Stimulated activated CD4-positive, alpha-beta T cell treated with anti-CD3 and anti-CD28 coated beads, Interleukin-4, amount 100 ng/mL, for 24 hours (primary cell): Measurements from ENCODE around the gene SORBS1.
"Not testable (repeated sequence)": the region's sequence is repeated elsewhere in the genome, so short reads cannot be mapped to it uniquely, and the experiment has no call there.

Experiments used
- DNase-seq: peaks from one replicate; pipeline ENCODE4 v3.0.0-alpha.2; 2020

Gene SORBS1

DNA sequence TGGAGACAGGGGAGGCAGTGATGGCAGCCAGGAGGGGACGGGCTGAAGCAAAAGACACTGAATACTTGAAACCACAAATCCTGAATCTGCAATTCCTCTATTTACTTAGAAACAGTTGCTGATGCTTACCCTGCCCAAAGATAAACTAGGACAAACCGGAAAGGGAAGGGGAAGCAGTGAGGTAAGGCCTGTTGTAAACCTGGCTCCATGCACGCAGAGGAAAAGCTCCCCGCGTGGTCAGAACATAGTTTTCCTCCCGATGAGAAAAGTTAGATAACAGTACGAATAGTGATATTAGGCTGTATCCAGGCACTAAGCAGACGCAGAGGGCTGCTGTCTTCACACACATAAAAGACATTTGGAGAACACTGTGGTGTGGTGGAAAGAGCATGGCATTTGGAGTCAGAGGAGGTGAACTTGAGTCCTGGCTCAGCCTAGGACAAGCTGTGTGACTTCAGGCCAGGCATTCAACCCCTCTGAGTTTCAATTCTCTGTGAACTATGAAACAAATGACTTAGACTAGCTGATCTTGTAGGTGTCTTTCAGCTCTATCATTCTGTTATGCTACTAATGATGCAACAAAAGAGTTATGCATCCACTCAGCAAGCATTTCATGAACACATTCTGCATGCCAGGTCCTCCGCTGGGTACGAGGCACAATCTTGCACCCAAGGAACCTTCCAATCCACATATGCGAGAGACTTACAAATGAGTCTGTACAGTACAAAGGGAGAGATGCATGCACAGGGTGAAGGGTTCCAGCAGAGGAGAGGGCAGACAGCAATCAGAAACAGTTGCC, 80.9 kb downstream of the SORBS1 start:
- DNase-seq: no peak

DNA sequence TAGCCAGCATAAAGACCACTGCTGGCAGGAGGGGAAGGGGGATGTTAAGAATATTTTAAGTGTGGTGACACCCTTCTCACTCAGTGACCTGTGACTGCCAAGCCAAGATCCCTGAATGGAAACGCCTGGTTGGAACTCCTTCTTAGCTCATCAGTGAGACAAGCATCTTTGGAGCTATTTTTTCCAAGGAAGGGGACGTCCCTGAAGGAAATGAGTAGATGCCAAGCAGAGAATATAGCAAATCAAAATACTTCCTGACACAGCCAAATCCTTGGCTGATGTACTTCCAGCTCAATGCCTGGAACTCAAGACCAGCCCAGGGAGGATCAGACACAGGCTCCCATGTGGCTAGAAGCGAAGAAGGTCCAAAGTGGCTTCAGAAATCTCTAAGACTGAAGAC, 82.2 kb downstream of the SORBS1 start:
- DNase-seq: no peak

DNA sequence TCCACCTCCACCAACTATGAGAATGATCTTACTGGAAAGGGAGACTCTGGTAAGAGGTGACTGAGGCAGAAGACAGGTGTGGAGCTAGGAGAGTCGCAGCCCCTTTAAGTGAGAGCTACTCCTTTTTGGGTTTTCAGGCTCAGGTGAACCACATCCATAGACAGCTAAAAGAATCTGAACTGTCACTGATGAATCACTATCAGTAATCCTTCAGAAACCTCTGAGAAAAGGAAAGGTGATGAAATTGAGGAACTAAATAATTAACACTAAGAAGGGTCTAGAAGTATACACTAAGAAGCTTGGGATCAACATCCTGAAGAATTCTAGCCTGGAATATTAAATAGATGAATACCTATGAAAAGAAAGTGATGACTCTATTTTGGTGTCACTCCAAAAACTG, 83.0 kb downstream of the SORBS1 start:
- no peak for DNase-seq

DNA sequence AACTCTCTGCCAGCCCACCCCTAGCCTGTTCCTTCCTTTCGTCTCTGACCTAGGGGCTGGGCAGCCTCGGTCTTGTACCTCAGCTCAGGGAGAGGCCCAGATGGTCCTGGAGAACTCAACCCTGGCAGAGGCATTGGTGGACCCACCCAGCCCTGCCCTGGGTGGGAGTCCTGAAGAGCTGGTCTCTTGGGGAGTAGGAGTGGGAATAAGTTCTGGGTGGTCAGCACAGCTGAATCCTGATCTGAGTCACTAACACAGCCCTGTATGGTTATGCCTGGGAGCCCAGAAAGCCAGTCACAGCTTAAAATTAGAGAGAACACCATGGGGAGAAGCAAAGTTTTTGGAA, 84.0 kb downstream of the SORBS1 start:
- DNase-seq: no peak

DNA sequence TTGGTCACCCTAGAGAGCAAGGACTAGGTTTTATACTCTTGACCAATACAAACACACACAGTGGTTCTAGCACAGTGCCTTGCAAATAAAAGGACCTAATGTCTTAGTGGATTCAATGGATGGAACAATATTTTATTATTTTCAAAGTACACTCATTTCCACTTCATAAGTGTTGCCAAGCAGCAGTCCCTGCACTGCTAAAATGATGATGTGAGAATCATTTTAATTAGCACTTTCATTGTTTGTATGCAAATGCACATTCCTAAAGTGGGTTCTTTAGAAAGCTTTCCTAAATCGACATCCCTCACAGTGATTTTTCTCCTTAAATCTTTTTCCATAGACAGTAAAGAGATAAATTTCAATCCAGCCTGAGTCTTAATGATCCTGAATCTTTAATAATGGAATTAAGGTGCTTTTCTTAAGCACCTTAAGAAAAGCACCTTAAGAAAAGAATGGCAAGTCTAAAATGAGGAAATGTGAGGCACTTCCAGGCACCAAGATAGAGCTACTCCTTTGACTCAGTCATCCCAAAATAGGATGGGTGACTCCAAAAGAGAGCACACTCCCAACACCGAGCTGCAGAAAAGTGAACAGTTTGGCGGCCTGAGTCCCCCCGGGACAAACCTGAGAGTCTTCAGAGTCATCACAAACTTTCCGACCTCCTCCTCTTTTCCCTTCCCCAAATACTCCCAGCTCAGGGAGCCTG, 84.5 kb downstream of the SORBS1 start:
- DNase-seq: no peak

DNA sequence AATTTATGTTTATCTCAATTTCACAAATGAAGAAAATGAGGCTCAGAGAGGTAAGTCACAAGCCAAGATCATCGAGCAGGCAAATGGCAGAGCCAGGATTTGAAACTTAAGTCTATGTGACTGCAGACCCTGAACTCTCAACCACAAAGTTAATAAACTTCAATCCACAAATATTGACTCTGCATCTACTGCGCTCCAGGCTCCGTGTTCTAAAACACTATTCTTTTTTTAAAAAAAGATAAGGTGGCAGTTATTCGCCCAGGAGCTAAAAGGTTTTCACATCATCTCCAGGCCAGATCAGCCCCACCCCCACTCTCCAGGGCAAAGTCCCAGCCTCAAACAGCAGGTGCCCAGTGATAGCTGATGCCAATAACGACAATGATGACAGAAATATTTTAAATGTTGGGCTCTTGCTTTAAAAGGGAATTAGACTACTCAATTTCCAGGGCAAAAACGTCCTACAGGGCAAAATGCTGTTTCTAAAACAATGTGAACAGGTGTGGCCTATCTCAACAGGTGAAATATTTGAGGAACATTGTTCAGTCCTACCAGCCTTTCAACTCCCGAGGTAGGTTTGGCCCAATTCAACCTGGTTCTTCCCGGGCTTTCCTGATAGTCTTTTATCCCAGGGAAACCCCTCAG, 85.2 kb downstream of the SORBS1 start:
- no peak for DNase-seq

DNA sequence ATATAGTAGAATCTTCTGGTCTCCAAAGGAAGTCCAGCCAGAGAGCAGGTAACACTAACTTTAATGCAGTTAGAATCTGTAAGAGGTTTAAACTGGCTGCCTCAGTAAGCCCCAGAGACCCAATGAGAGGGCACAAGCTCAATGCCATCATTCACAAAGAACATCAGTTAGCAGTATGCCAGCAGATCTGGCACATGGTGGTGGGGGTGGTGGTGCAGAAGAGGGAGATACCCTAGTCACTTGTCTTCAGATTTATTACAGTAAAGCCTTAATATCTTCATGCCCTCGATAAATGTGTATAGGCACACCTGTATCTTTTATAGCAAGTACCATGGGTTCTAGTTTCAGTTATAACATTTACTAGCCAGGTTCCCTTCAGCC, 86.2 kb downstream of the SORBS1 start:
- no peak for DNase-seq

DNA sequence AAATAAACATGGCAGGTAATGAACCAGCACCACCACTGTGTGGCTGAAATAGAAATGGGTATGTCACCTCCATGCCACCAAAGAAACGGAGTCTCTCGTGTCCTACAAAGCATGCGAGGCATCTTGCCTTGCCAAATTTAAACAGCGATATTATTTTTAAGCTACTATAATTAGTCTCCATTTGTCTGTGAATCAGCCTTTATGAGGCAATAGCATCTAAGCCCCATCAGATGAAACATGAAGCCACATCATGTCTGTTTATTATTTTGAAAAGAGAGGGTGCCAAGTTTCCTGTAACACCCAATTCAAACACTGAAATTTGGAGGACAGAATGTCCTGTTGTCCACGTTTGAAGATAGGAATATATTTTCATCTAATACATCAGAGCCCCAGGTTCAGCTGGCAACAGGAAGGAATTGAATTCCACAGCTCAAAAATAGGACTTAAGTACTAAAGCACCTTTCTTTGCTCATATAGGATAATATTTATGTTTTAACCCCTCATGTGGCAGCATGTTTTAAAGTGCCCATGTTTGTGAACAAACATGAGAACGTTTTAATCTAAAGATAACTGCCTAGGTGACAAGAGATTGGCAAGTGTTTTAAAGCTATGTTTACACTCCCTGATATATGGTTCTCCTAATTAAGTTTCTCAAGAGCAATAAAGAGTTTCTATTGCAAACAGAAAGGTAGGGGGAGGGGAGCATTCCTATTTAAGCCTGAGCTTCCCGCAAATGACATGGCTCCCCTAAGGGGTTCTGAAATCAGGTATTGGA, 86.8 kb downstream of the SORBS1 start:
- no peak for DNase-seq

DNA sequence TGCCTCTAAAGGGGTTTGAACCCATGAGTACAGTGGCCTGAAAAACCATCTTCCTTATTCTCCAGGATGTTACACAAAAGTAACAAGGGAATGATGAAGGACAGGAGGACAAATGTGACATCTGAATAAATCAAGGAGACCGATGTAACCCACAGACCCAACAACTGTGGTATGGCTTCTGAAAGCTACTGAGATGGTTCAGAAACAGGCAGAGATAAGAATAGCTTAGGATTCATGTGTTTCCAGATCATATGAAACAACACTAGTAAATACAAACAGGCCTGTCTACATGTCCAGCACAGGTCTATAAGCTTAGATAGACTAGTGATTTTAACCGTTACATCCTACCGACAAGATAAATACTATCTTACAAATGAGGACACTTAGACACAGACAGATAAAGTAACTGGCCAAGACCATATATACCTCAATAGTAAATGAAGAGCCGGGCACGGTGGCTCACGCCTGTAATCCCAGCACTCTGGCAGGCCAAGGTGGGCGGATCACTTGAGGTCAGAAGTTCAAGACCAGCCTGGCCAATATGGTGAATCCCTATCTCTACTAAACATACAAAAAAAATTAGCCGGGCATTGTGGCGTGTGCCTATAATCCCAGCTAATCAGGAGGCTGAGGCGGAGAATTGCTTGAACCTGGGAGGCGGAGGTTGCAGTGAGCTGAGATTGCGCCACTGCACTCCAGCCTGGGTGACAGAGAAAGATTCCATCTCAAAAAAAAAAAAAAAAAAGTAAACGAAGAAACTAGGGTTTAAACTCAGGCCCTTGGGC, 88.7 kb downstream of the SORBS1 start:
- no peak for DNase-seq

DNA sequence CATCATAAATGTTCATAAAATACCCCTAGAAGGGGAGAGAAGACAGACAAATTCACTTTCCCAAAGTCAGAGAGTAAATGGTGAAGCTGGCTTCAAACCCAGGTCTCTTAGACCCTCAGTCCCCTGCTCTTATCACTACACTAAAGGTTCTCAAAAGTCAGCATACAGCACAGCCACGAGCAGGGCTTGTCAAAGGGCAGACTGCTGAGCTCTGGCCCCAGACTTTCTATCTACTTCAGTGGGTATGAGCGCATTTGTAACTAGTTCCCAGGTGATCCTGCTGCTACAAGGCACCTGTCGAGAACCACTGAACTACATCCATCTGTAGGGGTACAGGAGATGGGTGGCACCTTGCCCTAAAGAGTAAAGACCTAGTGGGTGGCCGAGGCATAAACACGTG, 91.5 kb downstream of the SORBS1 start:
- DNase-seq: no peak

DNA sequence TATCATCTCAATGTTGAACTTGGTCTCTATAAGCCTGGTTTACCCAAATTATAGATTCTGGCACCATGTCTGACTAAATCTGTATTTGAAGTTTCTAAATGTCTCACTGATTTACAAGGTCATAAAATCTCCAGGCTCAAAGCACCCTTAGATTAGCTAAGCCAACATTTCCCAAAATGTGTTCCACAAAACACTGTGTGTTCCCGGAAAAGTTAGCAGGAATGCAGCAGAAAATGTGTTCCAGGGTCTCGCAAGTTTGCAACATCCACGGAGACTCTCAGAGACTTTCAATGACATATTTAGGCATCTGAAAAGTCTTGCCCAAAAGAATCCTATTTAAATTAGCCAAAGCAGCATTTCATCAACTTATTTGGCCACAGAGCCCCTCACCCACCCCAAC, 91.9 kb downstream of the SORBS1 start:
- DNase-seq: no peak

DNA sequence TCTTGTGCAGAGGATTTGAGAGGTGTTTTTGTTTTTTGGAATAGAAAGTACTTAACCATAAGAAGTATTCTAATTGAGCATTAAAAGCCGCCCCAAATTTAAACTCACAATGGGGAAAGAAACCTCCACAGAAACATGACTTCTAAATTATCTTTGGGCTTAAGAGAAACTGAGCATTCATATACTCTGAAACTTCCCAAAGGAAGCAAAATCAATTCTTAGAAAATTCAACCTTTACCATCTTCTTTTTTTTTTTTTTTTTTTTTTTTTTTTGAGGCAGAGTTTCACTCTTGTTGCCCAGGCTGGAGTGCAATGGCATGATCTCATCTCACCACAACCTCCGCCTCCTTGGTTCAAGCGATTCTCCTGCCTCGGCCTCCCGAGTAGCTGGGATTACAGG, 93.5 kb downstream of the SORBS1 start:
- not testable (repeated sequence) for DNase-seq

DNA sequence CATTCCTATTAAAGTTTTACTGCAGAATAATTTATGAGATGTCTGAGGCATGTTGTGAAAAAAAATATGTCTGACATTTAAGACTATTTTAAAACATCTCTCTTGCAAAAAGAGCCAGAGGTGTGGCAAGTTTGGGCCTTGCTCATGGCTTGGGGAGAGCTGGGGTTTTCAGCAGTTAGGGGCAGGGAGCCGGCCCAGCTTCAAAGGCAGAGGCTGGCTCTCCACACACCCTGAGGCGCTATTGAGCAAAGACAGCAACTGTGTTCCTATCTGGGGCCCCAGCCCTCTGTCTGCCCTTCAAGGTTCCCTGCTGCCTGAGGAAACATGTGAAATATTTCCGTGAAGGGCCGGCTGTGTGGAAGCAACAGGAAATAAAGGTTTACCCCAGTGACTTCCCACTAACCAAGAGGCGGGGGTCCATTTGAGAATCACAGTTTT, 94.0 kb downstream of the SORBS1 start:
- DNase-seq: no peak

DNA sequence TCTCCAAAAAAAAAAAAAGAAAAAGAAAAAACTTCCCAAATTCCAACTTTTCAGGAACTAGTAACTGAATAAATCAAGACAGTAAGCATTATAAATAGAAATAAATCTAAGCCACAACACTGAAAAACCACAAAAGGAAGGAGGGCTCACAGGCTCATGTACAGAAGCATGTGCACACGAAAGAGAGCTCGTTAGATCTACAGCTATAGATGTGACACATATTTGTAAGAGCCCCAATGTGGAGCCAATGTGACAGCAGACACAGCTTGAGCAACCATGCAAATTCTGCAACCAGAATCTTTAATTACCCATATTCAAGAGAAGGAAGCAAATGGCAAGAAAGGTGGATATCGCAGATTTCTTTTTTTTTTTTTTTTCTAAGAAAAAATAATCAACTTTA, 94.7 kb downstream of the SORBS1 start:
- no peak for DNase-seq

DNA sequence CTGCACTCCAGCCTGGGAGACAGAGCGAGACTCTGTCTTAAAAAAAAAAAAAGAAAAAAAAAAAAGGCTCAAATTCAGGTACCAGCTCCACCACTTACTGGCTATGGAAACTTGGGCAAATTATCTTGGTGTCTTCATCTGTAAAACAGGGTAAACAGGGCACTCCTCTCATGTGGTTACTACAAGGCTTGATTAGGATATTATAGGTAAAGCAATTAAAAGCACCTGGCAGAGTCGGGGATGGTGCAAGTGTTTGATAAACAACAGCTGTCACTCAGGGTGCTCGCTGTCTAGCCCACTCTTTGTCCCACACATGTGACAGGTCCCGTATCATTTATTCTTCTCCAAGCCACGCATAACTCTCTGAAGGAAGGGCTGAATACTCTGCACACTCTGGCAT, 96.9 kb downstream of the SORBS1 start:
- no peak for DNase-seq

DNA sequence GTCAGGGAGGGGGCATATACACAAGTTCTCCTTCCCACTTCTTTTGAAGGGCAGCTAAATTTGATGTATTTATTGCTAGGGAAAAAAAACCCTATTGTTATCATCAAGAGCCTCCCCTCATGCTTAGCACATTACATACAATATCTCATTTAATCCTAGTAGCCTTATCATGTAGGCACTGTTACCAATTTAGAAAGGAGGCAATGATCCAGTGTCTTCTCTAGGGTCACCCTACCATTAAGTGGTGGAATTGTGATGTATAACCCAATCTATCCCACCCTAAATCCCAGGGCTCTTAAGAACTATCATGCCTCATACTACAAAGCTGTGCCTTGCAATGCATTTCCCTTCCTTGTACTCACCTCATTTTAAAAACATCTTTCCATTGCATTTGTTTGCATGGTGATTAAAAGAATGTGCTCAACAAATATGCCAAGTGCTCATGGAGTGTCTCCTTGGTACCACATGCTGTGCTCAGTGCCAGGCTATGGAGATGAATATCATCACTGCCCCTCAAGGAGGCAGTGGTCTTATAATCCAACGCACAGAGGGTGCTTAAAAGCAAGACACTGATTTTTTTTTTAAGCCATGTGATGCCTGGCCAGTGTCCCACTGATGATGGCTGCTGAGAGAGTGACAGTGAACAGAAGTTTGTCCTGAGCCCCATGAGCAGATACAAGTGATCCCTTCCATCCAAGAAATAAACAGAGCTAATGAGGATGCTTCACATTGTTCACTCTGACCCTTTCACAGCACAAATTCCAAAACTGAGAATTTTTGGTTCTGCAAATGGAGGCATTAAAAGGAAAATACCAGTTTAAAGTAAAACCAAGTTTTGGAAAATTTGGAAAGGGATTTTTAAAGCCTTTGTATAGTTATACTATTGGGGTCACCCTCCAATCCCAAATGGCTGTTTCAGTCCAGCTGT, 98.2 kb downstream of the SORBS1 start:
- DNase-seq: no peak

DNA sequence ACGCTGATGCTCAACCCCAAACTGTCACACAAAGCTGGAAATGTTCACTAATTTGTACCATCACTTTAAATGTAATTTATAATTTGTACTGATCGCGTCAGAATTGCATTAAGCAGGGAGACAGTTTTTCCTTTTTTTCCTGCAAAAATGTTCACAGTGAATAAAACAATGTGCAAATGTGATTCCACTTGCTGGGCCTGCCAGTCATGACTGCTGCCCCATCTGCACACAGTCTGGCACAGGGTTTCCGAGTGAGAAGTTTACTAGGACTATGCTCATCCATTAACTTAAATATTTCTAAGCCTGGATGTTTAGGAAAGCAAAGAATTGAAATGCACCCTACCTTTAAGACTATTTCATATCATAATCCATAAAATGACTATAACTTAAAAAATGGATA, 99.6 kb downstream of the SORBS1 start:
- DNase-seq: no peak

DNA sequence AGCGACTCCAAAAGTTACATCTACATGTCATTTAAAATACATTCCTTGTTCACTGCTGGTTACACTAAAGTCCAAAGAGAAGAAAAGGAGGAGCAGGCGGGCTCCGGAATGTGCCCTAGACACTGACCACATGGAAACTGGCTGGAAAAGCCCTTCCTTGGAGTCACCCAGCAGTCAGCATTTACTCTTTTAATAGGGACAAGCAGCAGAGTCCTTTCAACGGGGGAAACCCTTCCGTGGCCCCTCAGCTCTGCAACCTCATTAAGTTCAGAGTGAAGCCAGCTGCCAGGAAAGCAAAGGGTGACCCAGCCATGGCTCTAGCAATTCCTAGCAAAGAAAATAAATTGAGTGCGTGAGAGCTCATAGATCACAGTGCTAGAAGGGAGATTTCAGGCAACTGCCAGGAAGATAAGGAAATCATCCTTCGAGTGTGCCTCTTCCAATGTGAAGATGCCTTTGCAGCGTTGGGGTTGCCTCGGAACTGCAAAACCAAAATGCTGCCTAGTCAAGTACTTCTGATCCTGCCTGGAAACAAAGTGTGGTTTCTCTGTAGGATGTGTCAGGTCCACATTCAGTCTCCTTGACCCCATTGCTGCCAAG, 101.6 kb downstream of the SORBS1 start:
- DNase-seq: no peak

DNA sequence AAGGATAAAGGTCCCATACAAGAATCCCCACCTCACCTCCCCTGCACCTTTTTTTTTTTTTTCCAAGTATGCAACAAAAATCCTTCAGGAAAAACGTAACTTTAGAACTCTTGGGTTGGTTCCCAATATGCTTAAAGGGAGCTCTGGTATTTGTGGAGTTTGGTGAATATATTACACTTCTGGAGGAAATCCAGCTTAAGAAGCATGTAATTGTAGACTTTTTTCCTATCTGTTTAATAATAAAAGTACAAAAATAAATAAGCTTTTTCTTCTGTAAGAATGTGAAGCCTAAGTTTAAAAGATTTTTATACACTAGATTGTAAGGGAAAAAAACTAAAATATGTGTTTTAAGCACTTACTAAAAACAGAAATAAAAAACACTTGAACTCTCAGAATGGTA, 102.3 kb downstream of the SORBS1 start:
- DNase-seq: no peak

DNA sequence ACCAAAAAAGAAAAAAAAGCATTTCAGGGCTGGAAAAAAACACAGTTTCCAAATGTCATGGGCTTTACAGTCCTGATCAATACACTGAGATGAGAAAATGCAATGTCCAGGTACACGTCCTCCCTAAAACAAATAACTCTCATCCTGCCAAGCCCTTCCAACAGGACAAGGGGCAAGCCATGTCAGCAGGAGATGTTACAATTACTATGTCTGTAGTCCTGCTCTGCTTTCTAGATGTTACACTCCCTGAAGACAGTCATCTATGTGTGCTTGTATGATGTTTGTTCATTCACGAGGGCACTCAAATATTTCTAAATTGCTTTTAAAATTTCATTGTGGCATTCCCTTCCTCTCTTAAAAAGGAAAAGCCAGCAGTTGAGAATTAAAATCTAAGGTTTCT, 103.2 kb downstream of the SORBS1 start:
- no peak for DNase-seq

DNA sequence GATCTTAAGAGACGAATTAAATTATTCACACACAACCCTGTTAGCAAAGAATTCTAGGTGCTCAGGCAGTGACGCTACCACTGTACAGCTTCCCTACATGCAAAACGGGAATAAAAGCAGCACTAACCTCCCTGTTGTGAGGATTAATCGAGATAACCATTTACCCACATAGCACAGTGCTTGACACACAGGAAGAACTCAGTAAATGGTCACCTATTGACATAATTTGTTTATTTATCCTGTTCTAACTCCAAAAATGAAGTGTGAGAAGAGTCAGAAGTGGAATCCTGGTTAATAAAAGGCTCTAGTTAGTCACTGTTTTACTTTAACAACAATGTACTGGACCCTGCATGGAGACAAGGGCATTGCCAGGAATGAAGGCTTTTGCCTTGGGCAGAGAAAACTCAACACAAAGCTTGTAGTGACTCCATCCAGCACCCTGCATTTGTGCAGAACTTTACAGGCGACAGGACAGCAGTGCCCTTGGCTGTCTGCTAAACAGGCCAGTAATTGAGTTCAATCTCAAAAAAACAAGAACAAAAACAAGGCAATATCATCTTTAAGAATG, 103.8 kb downstream of the SORBS1 start:
- no peak for DNase-seq
